ENCODE results near the gene MAN1B1.

The MAN1B1 gene

DNA sequence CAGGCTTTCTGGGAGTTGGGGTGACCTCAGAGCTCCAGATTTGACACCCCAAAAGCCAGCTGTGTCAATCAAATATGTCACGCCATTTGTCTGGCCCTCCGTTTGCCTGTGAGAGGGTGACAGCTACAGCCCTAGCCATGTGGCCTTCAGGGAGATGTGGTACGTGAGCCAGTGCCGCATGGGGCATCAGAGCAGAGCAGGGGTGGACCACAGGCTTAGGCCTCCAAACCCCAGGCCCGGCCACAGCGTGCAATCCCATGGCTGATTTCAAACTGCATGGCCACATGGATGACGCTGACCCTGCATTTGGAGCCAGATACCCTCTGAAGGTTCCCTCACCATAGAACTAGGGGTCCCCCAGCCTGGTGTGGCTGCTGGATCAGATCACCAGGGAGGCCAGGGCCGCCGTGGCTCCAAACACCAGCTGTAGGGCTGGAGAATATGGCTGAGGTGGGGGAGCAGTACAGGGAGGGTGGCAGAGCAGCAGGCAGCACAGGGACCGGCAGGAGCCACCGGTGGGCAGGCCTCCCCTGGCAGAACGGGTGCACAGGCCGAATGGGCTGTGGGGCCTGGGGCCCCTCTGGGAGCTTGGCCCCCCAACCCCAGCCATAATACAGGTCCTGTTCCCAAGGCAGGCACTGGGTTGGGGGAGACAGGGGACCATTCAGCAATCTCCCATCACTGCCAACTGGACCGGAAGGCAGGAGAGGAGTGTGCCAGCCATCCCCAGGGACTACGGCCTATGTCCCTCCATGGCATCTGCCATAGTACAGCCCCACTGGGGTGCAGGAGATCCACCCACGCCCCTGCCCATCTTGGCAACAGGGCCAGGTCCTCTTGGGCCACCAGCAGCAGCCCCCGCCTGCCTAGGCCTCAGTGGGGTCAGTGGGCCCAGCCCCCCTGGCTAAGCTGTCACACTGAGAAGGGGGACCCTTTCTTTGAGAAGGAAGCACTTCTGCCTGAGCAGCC is 18.0 kb upstream of the MAN1B1 start:
- no peak for DNase-seq (ENCODE audit: low spot score)

DNA sequence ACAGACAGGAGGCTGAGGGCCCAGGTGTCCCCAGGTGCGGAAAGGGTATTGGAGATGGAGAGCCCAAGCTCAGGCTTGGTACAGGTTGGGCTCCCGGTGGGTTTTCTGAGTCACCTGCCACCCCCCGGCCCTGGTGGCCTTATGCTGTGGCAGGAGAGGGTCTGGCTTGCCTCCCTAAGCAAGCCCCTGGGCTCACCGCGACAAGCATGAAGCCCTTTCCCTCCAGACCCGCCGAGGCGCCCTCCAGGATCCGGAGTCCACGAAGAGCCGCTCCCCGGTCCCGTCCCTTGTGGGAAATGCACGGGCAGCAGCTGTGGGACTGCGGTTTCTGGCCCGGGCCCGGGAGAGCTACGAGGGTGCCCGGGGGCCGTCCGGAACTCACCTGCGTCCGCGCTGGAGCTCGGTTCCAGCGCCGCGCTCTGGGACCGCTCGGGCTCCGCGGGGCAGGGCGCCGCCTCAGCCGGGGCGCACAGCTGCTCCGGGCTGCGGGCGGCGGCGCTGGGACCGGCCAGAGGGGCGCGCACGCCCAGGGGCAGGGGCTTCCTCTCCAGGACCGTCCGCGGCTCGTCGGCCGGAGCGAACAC is 17.2 kb upstream of the MAN1B1 start:
- no peak for DNase-seq (ENCODE audit: low spot score)

DNA sequence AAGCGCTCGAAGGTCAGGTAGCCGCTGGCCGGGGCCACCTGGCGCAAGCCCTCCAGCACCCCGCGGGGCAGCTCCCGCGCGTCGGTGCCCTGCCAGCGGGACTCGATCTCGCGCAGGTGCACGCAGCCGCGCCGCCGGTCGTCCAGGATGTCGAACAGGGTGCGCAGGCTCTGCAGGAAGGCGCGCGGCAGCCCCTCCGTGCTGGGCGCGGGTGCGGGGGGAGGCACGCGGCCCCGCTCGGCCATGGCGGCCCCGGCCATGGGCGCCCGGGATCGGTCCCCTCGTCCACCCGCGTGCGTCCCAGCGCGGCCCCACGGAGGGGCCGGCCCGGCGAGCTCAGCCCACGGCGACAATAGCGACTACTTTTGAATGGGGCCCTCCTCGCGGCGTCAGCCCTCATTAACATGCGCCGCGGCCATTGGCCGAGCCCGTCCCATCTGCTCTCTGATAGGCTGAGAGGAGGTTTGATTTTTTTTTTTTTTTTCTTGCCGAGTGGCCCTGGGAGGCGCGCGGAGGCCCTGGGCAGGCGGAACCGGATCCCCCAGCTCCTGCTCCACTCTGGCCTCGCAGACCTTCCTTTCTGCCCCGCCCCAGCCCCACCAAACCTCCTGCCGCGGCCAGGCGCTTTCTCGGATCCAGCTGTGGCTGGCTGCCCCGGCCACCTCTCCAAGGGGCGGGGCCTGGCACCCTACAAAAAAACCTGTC is 16.4 kb upstream of the MAN1B1 start, which contains the start of gene SAPCD2:
Gene SAPCD2, minus strand, starts transcription at position 357 of the 705 bp plus-strand sequence. Its CDS starts 97 bp downstream, at position 260.
- DNase-seq (ENCODE audit: low spot score): peak; percentile 93

DNA sequence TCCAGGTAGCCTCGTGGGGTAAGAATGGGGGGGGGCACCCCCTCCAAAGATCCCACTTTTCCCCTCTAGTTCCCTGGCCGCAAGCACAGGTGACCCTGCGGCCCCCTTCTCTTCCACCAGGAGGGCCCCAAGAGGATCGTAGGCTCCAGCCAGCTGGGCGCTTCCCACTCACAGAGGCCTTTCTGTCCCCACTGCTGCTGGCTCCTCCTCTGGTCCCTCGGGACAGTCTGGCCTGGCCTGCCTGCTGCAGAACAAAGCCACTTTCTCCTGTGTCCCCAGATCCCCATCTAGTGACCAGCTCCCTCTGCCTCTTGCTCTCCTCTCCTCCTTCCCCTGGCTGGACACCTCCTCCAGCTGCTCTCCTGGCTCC is 15.9 kb upstream of the MAN1B1 start:
- DNase-seq (ENCODE audit: low spot score): no peak

DNA sequence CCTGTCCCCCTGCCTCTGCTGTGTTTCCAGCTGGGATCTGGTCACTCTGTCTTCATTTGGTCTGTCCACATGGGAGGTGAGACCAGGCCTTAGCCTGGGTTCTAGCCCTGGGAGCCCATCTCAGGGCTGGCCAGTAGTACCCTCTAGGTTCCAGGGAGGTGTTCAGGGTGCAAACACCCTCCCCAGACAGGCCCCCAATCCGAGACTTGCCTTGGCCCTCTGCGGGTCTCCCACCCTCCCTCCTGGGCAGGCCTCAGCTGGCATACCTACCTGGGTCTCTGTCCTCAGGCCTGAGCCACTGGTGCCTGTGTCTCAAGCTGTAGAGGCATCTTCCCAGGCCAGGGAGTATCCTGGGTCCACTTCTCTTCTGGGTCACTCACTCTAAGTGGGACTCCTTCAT is 15.5 kb upstream of the MAN1B1 start:
- no peak for DNase-seq (ENCODE audit: low spot score)

DNA sequence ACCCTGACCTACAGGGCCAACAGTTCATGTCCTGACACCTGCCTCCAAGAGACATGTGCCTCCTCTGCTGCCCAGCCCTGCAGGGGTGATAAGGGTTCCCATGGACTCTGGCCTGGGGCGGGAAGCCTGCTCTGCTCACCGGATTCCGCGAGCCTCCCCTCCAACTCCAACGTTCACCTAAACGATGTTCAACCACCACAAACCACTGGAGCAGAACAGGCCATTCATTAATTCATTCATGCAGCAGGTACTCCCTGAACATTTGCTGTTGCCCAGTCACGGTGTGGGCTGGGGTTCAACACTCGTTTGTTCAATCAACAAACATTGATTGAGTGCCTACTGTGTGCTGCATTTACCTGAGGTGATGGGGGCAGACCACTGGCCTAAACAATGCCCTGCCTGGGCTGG is 12.8 kb upstream of the MAN1B1 start:
- no peak for DNase-seq (ENCODE audit: low spot score)

DNA sequence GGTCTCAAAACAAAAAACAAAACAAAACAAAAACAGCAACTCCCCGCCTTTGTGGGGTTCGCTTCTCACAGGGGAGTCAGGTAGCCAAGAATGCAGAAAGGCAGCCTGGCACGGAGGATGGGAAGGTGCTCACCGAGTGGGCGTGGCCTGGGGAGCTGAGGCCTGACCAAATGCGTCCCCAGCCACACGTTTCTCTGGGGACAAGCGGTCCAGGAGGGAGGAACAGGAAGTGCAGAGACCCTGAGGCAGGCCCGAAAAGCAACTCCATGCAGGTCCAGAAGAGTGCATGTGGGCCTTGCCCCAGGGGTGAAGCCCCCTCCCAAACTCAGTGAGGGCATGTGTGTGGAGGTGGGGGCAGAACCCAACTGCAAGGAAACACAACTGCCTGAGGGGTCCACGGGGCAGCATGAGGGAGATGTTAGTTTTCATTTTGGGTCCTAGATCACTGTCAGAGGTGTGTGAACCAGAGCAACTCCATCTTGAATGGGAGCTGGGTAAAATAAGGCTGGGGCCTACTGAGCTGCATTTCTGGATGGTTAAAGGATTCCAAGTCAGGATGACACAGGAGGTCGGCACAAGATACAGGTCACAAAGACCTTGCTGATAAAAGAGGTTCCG is 12.0 kb upstream of the MAN1B1 start:
- no peak for DNase-seq (ENCODE audit: low spot score)

GRCh38 chr9:137075275-137075775 is 11.5 kb upstream of the MAN1B1 start:
- no peak for DNase-seq (ENCODE audit: low spot score)

- no peak for DNase-seq (ENCODE audit: low spot score)
These were observed 10.2 kb upstream of the MAN1B1 start for GRCh38 chr9:137076636-137077009.

DNA sequence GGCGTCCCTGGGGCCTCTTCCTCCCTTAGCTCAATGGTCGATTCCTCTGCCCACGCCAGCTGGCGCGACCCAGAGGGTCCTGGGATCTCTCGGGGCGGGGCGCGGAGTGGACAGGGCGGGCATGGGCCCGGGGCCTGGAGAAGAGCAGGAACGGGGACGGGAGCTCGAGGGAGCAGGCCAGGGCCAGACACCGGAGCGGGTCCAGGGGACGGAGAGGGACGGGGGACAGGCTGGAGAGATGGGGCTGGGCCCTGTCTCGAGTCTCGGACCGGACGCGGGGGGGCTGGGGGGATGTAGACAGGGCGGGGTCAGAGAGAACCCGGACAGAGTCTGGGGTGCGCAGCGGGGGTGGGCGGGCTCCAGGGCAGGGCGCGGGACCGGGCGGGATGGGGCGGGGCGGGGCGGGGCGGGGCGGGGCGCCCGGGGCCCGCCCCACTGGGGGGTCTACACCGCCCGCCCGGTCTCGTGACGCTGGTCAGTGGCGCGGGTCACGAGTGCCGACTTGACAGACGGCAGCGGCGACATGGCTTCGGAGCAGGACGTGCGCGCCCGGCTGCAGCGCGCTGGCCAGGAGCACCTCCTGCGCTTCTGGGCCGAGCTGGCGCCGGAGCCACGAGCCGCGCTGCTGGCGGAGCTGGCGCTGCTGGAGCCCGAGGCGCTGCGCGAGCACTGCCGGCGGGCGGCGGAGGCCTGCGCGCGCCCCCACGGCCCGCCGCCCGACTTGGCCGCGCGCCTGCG is 9.6 kb upstream of the MAN1B1 start, which contains the start of gene UAP1L1:
Gene UAP1L1, plus strand, starts transcription at position 508 of the 738 bp plus-strand sequence. Its CDS starts 16 bp downstream, at position 524.
- peak; percentile 88 for DNase-seq (ENCODE audit: low spot score)

GRCh38 chr9:137077758-137078693 is 8.8 kb upstream of the MAN1B1 start:
- no peak for DNase-seq (ENCODE audit: low spot score)

DNA sequence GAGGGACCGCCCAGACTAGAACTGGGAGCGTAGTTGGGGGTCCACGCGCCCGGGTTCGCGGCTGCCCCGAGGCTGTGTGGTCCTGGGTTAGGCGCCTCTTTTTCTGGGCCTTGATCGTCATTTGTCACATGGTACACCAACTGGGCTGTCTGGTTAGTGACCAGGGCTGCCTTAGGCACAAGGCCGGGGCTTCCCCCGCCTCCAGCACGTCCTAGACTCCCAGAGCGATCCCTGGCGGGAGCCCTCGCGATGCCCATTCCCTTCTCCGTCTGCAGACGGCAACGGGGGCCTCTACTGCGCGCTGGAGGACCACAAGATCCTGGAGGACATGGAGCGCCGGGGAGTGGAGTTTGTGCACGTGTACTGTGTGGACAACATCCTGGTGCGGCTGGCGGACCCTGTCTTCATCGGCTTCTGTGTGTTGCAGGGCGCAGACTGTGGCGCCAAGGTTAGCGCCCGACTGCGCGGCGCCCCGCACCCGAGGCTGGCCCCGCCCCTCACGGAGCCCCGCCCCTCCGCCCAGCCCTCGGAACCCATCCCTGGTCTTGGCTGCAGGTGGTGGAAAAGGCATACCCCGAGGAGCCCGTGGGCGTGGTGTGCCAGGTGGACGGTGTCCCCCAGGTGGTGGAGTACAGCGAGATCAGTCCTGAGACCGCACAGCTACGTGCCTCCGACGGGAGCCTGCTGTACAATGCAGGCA is 7.9 kb upstream of the MAN1B1 start:
- no peak for DNase-seq (ENCODE audit: low spot score)

DNA sequence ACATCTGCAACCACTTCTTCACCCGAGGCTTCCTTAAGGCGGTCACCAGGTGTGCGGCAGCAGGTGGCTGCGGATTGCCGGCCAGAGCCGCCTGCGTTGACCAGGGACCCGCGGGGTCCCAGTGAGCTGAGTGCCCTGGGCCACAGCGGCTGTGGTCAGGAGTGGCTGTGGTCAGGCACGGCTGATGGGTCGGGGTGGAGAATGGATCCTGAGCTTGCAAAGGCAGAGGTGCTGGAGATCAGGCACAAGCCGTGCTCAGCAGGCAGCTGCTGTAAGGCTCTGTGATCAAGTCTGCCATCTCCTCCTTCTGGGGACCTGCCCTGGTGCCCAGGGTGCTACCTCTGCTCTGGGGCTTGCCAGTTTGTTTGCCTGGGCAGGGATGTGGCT is 7.4 kb upstream of the MAN1B1 start:
- DNase-seq (ENCODE audit: low spot score): no peak

- DNase-seq (ENCODE audit: low spot score): no peak
These were observed 6.3 kb upstream of the MAN1B1 start for GRCh38 chr9:137080260-137081122.

GRCh38 chr9:137082222-137082924 is 4.4 kb upstream of the MAN1B1 start:
- DNase-seq (ENCODE audit: low spot score): no peak

- DNase-seq (ENCODE audit: low spot score): no peak
These were observed 3.9 kb upstream of the MAN1B1 start for GRCh38 chr9:137082925-137083290.

DNA sequence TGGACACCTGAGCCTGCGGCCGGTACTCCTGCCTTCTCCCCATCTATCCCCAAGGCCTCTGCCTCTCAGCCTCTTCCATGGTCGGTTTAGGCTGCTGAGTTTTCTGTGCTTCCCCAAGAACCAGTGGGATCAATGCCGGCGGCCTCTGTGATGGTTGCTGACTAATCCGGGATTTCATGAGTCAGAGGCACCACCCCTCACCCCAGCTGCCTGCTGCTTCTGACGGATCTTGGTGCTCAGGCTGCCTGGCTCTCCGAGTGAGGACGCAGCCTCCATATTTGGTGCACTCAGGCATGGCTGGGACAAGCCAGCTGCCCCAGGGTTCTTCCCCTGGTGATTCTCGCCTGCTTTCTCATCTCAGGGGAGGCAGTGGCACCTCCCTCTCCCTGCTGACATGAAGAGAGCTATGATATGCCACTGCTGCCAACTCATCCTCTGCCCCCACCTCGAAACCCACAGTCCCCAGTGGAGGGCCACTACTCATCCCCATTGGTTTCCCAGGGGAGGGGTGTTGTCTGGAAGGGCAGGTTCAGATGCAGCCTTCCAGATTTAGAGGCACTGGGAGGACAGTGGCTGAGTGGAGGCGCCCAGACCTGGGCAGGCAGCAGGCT is 3.3 kb upstream of the MAN1B1 start:
- peak; percentile 88 for DNase-seq (ENCODE audit: low spot score)

GRCh38 chr9:137084526-137084925 is 2.3 kb upstream of the MAN1B1 start:
- no peak for DNase-seq (ENCODE audit: low spot score)
